IPS-NIHi11 (cell line): ENCODE data around the gene PARP11.
A peak's percentile ranks its signal among the peaks of the same experiment; 100 is the strongest.

ENCODE experiments used
- DNase-seq: peaks from one replicate; pipeline ENCODE4 v3.0.0; 2012; ENCODE audit warnings: mixed read lengths, low spot score

PARP11 gene

GRCh38 chr12:3821441-3821840, 51.8 kb downstream of the PARP11 start:
- peak; percentile 61 for DNase-seq

GRCh38 chr12:3820122-3820521, 53.1 kb downstream of the PARP11 start:
- no peak for DNase-seq

GRCh38 chr12:3816266-3816665, 56.9 kb downstream of the PARP11 start:
- no peak for DNase-seq

GRCh38 chr12:3815094-3815766, 58.0 kb downstream of the PARP11 start:
- no peak for DNase-seq

- DNase-seq = no peak
Measured at GRCh38 chr12:3810540-3810939, 62.7 kb downstream of the PARP11 start.

- DNase-seq = no peak
Measured at GRCh38 chr12:3810016-3810370, 63.2 kb downstream of the PARP11 start.

- no peak for DNase-seq
Measured at GRCh38 chr12:3809357-3810015, 63.7 kb downstream of the PARP11 start.

- no peak for DNase-seq
Measured at GRCh38 chr12:3805077-3805476, 68.1 kb downstream of the PARP11 start.

GRCh38 chr12:3803865-3804472, 69.2 kb downstream of the PARP11 start:
- DNase-seq = peak; percentile 77

- no peak for DNase-seq
Measured at GRCh38 chr12:3802721-3803120, 70.5 kb downstream of the PARP11 start.

GRCh38 chr12:3797531-3798048, 75.6 kb downstream of the PARP11 start:
- no peak for DNase-seq

- DNase-seq = no peak
Measured at GRCh38 chr12:3795492-3796133, 77.6 kb downstream of the PARP11 start.

- no peak for DNase-seq
Measured at GRCh38 chr12:3795066-3795465, 78.1 kb downstream of the PARP11 start.

- no peak for DNase-seq
Measured at GRCh38 chr12:3792623-3793288, 80.4 kb downstream of the PARP11 start.

GRCh38 chr12:3791256-3791874, 81.8 kb downstream of the PARP11 start:
- no peak for DNase-seq

- no peak for DNase-seq
Measured at GRCh38 chr12:3790642-3791041, 82.6 kb downstream of the PARP11 start.

- DNase-seq = no peak
Measured at GRCh38 chr12:3789838-3790237, 83.4 kb downstream of the PARP11 start.

- peak; percentile 56 for DNase-seq
Measured at GRCh38 chr12:3777206-3777809, 95.9 kb downstream of the PARP11 start.

GRCh38 chr12:3775385-3776035, 97.7 kb downstream of the PARP11 start:
- no peak for DNase-seq

GRCh38 chr12:3772380-3772779, 100.8 kb downstream of the PARP11 start:
- no peak for DNase-seq

- no peak for DNase-seq
Measured at GRCh38 chr12:3771853-3772252, 101.3 kb downstream of the PARP11 start.
